ENCODE data around the gene CES4A. TPM values are rescaled to one million over a fixed set of nuclear protein-coding genes. Genes with fewer than 3 reads are reported as not detected.
A peak's percentile ranks its signal among the peaks of the same experiment; 100 is the strongest.

Gene CES4A
- polyA plus RNA-seq, 1 of the 3 experiments (the other 2 are of a cell fraction) = 7.3 TPM

GRCh38 chr16:66961065-66961744 is 27.2 kb upstream of the CES4A start, which contains the start of gene CES3 (continued):
- TF ChIP-seq CHD2 (IDR thresholded peaks at IDR 0.05; ENCODE audit: low read length, partially characterized antibody) = no peak
- peak; percentile 61; the same call in 1 of the 2 replicates for TF ChIP-seq REST (IDR thresholded peaks at IDR 0.05; ENCODE audit: low read depth, low read length)
- no peak for TF ChIP-seq TEAD4 (IDR thresholded peaks at IDR 0.05; ENCODE audit: borderline replicate concordance, insufficient read depth)
- TF ChIP-seq CTCF (IDR thresholded peaks at IDR 0.05) = peak; percentile 81
- no peak for TF ChIP-seq NRF1 (IDR thresholded peaks at IDR 0.05; ENCODE audit: low read depth, low read length)
- no peak for TF ChIP-seq FOXM1 (IDR thresholded peaks at IDR 0.05; ENCODE audit: low read depth)
- no peak for TF ChIP-seq TAF1 (IDR thresholded peaks at IDR 0.05; ENCODE audit: borderline replicate concordance, low read depth, low read length)
- no peak for TF ChIP-seq GATA2 (CRISPR knock-in tag; IDR thresholded peaks at IDR 0.05)
- no peak for TF ChIP-seq RAD21 (IDR thresholded peaks at IDR 0.05; ENCODE audit: low read length)
- peak; percentile 46; the same call in 1 of the 2 replicates for TF ChIP-seq MXI1 (IDR thresholded peaks at IDR 0.05; ENCODE audit: low read depth, low read length)
- no peak for TF ChIP-seq RCOR1 (IDR thresholded peaks at IDR 0.05; ENCODE audit: low read length)

- peaks cover 0 to 16% of the 10 kb centered on the region in 2 experiments; a peak in 1 of 4 replicates for H3K4me1 ChIP-seq (ENCODE audit: control insufficient read depth in 1 of 2, insufficient read depth in 2 of 2, low read depth in 1 of 2, low read length in 1 of 2)
- H3K9me3 ChIP-seq = no peaks in the 10 kb centered on the region
- H3K9me2 ChIP-seq = no peaks in the 10 kb centered on the region
- no peak for DNase-seq
- 98% methylated on average over 5 of the region's 5 CpGs for WGBS (ENCODE audit: low lambda C conversion rate)
- H3K36me3 ChIP-seq (replicated peaks in 1 of 2; ENCODE audit: control insufficient read depth in 1 of 2, insufficient read depth in 2 of 2, low read length in 1 of 2) = no peaks in the 10 kb centered on the region
- H3K4me2 ChIP-seq = no peak overlapping the region
- CTCF ChIA-PET = interaction anchor here (0.6 to 11.9 kb wide), 10 partner anchors 8 to 236 kb away, joined by 3 to 82 read pairs (median 6); partner anchors contain the start of gene CES4A
- no peak overlapping the region for H3K27ac ChIP-seq (ENCODE audit: low read depth in 2 of 2, low read length in 1 of 2)
- H3K9ac ChIP-seq = no peak overlapping the region
- no peak for TF ChIP-seq GABPA (IDR thresholded peaks at IDR 0.05; ENCODE audit: low read depth)
- TF ChIP-seq EP300 (IDR thresholded peaks at IDR 0.05; ENCODE audit: borderline replicate concordance in 1 of 2, low read depth in 1 of 2, low read length in 1 of 2) = no peak
- no peak for TF ChIP-seq RCOR1 (IDR thresholded peaks at IDR 0.05; ENCODE audit: low read length)
- no peak for TF ChIP-seq USF2 (IDR thresholded peaks at IDR 0.05; ENCODE audit: borderline replicate concordance, low read depth, low read length)
- TF ChIP-seq YY1 (IDR thresholded peaks at IDR 0.05; ENCODE audit: low read depth) = no peak
- TF ChIP-seq FOXM1 (IDR thresholded peaks at IDR 0.05; ENCODE audit: low read depth) = no peak
- H3K4me3 ChIP-seq (ENCODE audit: low read depth in 2 of 2, low read length in 1 of 2) = no peak overlapping the region
- H3F3A ChIP-seq (replicated peaks; ENCODE audit: insufficient read depth) = no peaks in the 10 kb centered on the region
- H2AFZ ChIP-seq (ENCODE audit: low read depth) = no peak overlapping the region
- POLR2A ChIA-PET = no interaction called here
- H3K79me2 ChIP-seq (ENCODE audit: insufficient read depth) = no peaks in the 10 kb centered on the region
- H4K20me1 ChIP-seq (ENCODE audit: insufficient read depth) = no peaks in the 10 kb centered on the region
- no peaks in the 10 kb centered on the region for H3K27me3 ChIP-seq (ENCODE audit: insufficient read depth)
Observed at GRCh38 chr16:66961914-66962313, 26.5 kb upstream of the CES4A start.
